Stimulated activated naive CD4-positive, alpha-beta T cell (primary cell): ENCODE measurements around the gene EPHX1.
"Not testable (repeated sequence)": the region's sequence is repeated elsewhere in the genome, so short reads cannot be mapped to it uniquely, and the experiment has no call there.

ENCODE experiments used
- DNase-seq, 6 experiments: peaks; one replicate each; lab custom pipeline; 2025; lab: John Stamatoyannopoulos, UW

Gene EPHX1

GRCh38 chr1:225816643-225817538 lies 7.0 kb downstream of the EPHX1 start:
- DNase-seq, result no peak

GRCh38 chr1:225817611-225818061 lies 7.7 kb downstream of the EPHX1 start:
- no peak for DNase-seq

DNA sequence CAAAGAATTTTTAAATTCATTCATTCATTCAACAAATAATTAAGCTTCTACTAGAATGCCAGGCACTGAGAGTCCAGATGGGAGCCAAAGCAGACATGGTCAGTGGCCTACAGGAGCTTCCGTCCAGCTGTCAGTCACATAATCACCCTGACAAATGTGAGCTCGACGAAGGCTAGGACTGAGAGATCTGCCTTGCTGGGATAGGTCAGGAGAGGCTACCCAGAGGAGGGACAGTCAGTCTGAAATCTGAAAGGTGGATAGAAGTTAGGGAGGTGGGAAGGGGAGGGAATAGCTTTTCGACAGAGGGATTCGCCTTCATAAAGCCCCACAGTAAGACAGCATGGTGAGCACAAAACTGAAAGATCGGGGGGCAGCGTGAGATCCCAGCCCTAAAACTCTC lies 8.3 kb downstream of the EPHX1 start:
- no peak for DNase-seq

- no peak for DNase-seq
Observed at GRCh38 chr1:225819346-225820192, 9.6 kb downstream of the EPHX1 start.

DNA sequence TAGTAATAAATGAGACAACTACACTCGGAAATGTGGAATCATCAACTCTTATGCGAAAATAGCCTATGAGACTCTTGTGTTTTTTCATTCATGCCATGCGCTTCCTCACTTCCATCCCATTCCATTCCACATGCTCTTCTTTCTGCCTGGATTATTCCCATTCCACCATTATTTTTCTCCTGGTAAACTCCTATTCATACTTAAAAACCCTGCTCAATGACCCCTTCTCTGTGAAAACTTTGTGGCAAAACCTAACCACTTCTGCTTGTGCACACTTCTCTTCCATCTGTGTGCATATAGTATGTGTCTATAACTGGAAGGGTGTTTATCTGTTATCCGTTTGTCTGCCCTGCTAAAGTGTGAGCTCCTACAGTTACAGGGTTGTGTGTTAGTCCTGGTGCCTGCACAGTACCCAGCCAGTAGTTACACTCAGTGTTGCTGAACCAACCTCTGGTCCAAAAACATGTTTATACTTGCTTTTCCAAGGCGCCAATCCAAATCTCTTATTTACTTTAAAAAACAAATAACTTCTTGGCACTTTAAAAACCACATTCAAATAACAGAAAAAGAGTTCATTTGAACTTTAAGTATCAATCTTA lies 10.7 kb downstream of the EPHX1 start:
- DNase-seq, result no peak

DNA sequence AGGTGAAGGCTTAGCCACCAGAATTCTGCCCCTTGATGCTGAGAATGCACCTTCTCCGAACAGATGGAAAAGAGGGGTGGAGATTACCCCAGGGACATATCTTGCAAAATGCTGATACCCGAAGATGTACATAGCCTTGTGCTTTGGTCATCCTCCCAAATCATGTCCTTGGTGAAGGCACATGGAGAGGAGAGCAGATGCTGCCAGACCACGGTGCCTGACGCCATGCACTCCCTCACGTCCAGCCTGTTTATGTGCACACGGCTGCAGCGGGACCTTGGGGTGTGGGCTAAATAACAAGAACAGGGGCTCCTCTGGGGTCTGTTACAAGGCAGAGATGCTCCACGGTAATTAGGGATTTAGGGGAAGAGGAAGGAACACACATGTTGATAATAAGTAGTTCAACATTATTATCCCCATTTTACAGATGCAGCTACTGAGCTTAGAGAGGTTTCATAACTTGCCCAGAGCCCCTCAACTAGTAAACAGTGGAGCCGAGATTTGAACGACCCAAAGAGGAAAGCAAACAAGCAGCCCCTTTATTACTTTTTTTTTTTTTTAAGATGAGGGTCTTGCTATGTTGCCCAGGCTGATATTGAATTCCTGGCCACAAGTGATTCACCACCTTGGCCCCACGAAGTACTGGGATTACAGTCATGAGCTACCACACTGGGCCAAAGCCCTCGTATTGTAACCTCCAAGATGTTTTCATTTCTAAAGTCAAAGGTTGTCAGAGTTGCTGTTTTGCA lies 12.9 kb downstream of the EPHX1 start:
- no peak for DNase-seq

DNA sequence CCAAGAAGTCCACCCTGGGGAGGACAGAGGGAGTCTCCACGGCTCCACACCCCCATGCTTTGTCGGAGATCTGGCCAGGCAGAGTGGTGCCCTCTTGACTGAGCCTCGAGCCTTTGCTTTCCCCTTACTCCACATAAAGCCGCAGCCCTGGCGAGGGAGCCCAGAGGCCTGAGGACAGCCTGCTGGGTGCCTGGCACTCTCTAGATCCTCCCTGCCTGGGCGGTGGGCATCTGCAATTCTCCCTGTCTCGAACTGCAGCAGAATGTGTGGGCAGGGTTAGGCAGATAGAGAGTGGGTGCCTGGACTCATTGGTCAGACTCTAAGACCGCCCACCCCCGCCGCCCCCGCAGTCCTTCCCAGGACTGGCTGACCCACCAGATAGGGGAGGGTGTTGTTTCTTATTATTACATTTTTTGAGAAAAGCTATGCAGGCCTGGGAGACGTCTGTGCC lies 13.9 kb downstream of the EPHX1 start:
- DNase-seq, result no peak

GRCh38 chr1:225824533-225824941 lies 14.6 kb downstream of the EPHX1 start:
- DNase-seq, result no peak

DNA sequence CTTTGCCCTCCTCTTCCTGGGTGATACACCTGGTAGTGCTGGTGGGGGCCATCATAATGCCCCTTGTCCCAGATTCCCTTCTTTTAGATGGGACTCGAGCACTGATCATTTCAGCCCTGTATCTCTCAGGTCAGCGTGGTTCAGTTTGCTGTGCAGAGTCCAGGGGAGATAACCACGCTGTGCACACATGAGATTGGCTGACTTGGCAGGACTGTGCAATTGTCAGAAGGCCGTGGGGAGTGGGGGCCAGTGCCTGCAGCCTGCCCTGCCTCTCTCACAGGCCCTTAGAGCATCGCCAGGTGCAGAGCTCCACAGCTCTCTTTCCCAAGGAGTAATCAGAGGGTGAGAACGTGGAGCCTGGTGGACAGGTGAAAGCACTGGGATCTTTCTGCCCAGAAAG lies 15.2 kb downstream of the EPHX1 start:
- DNase-seq, result no peak

GRCh38 chr1:225825607-225826007 lies 15.7 kb downstream of the EPHX1 start:
- DNase-seq, result no peak

GRCh38 chr1:225827076-225827475 lies 17.2 kb downstream of the EPHX1 start:
- DNase-seq, result no peak

DNA sequence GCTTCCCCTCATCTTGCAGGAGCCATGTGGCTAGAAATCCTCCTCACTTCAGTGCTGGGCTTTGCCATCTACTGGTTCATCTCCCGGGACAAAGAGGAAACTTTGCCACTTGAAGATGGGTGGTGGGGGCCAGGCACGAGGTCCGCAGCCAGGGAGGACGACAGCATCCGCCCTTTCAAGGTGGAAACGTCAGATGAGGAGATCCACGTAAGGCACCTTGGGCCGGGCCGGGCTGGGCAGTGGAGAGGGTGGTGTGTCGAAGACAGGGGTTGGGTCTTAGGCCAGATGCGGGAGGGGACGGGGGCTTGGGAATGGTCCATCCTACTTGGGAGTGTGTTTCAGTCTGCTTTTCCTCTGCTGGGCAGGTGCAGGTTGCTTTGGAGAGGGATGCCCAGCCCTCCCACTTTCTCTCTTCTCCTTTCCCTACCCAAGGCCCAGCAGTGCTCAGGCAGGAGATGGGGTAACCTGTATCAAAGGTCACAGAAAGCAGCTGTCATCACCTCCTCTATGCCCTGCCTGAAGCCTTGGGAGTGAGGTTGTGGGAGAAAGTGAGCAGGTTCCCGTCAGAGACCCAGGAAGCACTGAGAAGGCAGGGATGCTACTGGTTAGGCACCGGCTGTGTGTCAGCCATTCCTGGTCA lies 18.9 kb downstream of the EPHX1 start:
- no peak for DNase-seq

GRCh38 chr1:225830841-225831240 lies 20.9 kb downstream of the EPHX1 start:
- no peak for DNase-seq

GRCh38 chr1:225834417-225835329 lies 24.7 kb downstream of the EPHX1 start:
- no peak for DNase-seq

DNA sequence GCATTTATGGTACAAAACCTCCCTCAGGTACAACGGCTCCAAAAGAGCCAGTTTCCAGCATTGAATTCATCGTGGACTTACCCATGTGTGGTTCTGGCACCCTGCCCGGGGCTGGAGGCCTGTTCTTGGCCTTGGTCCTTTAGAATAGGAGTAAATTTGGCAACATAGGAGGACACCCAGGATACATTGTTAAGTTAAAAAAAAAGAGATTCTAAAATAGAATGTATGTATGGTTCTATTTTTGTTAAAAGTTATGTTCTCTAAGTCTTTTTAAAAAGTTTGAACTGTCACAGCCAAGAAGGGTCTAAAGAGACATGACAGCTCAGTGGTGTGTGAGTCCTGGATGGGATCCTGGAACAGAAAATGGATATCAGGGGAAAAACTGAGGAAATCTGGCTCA lies 25.9 kb downstream of the EPHX1 start:
- no peak for DNase-seq

DNA sequence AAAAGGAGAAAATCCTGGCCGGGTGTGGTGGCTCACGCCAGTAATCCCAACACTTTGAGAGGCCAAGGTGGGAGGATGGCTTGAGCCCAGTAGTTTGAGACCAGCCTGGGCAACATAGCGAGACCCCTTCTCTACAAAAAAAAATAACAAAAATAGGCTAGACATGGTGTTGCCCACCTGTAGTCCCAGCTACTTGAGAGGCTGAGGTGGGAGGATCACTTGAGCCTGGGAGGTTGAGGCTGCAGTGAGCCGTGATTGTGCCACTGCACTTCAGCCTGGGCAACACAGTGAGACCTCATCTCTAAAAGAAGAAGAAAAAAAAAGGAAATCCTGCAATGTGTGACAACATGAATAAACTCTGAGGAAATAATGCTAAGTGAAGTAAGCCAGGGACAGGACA lies 26.4 kb downstream of the EPHX1 start:
- DNase-seq, result not testable (repeated sequence)

DNA sequence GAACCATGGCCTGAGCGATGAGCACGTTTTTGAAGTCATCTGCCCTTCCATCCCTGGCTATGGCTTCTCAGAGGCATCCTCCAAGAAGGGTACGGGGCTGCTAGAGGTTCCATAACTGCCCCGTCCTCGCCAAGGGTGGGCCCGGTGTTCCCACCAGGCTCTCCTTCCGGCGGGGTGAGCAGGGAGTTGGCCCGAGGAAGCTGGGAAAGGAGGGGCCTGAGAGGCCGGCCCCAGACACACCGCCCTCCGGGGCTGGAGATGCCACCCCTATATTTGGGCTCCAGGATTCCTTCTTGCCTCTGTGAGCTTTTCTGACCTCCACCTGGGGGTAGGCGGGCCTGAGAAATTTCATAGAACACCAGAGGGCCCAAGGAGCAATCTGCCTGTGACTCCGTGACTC lies 28.9 kb downstream of the EPHX1 start:
- DNase-seq, result no peak

DNA sequence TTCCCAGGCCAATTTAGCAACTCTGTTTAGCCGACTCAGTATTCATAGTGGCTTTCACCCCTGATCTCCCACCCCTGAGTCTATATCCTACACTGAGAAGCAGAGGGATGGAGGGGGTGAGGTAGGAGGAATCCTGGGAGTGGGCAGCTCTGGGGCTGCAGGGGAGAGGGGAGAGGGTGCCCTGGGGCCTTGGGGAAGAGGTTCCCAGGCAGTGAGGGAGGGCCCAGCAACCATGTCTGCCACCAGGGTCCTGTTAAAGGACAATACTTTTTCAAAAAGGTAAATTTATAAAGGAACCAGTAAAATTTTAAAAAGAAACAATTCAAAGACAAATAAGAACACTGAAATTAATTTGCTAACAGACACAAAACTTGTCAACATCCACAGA lies 30.3 kb downstream of the EPHX1 start:
- no peak for DNase-seq

DNA sequence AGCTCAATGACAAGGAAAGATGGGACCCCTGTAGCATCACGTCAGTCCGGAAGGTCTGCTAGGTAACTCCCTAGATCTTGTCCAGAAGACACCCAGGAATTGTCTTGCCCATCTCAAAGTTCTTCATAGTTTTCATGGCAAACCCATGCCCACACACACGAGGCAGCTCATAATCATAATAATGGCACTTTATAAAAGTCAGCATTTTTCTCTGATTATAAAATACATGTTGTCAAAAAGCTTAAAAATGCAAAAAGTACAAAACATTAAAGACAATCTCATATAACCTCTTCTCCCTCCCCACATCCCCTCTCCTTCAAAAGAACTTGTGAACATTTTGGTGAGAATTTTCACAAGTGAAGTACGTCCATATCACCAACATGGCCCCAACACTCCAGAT lies 30.8 kb downstream of the EPHX1 start:
- DNase-seq, result no peak

DNA sequence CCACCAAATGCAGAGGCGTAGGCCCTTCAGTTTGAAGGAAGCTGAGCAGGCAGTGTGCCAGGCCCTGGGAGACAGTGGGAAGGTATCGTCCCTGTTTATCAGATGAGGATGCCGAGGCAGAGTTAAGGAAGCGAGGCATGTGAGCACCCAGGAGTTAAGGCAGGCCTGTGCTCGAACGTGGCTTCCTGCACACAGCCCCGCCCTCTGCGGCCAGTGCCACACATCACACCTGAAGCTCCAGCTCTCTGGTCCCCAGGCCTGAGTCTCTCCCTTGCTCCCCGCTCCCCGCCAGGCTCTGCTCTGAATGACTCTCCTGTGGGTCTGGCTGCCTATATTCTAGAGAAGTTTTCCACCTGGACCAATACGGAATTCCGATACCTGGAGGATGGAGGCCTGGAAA lies 32.1 kb downstream of the EPHX1 start:
- no peak for DNase-seq
